Ammon's horn (tissue), 1 donor: Measurements from ENCODE around the gene USE1.

Experiments
- DNase-seq: peaks from one replicate; pipeline ENCODE4 v3.0.0-alpha.2; 2016; ENCODE audit warnings: low spot score

The USE1 gene

GRCh38 chr19:17205237-17206140 lies 9.7 kb upstream of the USE1 start:
- DNase-seq, result peak; percentile 52

DNA sequence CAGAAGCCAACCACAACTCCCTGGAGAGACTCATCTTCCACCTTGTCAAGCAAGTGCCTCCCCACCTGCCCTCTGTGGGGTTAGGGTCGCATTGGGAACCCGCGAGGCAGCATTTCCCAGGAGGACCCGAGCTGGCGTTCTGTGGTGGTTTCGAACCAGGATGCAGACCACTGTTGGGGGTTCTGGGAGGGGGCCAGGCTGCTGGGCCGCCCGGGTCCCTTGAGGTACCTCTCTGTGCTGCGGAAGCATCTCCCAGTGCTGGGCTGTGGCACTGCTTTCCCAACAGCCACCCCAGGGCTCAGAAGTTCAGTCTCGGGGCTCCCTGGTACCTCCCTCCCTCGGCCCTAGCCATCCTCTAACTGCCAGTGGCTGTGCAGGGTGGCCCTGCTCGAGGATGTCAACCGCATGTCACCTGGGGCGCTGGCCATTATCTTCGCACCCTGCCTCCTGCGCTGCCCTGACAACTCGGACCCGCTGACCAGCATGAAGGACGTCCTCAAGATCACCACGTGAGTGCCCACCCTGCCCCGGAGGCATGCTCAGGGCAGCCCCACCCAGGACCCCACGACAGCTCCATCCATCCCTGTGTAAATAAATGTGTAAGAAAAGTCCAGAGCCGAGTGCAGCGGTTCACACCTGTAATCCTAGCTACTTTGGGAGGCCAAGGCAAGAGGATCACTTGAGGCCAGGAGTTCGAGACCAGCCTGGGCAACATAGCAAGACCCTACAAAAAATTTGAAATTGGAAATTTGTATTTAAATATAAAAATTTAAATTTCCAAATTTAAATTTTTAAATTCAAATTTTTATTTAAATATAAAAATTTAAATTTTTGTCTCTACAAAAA lies 8.2 kb upstream of the USE1 start:
- no peak for DNase-seq

DNA sequence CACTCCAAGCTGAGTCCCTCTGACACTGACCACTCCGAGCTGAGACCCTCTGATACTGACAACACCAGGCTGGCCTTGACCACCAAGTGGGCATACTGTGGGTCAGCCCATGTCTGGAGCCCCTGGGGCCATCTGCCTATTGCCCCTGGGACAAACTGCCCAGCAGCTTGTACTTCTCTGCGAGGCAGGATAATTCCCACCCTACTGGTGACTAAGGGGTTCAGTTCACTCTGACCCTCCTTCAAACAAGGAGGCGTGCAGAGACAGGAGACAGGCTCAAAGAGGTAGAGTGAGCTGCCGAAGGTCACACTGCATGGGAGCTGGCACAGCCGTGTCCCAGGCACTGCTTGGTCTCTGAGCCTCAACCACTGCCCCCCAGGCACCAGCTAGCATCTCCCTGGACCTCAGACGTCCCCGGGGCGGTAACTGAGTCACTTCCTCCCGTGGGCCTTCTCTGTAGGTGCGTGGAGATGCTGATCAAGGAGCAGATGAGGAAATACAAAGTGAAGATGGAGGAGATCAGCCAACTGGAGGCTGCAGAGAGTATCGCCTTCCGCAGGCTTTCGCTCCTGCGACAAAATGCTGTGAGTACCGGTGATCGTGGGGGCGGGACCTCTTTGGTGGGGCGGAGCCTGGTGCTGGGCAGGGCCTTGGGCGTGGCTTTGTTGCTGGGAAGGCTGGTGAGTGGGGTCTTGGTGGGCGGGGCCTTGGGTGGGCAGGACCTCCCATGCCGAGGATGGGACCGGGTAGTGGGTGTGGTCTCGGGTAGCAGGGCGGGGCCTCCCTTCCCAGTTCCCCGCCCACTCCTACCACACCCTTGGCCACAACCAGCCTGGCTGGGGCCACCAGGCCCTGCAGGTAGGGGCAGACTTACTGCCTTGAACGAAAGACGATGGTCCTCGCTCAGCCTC lies 5.8 kb upstream of the USE1 start:
- DNase-seq, result no peak

GRCh38 chr19:17210296-17210695 lies 4.9 kb upstream of the USE1 start:
- no peak for DNase-seq

DNA sequence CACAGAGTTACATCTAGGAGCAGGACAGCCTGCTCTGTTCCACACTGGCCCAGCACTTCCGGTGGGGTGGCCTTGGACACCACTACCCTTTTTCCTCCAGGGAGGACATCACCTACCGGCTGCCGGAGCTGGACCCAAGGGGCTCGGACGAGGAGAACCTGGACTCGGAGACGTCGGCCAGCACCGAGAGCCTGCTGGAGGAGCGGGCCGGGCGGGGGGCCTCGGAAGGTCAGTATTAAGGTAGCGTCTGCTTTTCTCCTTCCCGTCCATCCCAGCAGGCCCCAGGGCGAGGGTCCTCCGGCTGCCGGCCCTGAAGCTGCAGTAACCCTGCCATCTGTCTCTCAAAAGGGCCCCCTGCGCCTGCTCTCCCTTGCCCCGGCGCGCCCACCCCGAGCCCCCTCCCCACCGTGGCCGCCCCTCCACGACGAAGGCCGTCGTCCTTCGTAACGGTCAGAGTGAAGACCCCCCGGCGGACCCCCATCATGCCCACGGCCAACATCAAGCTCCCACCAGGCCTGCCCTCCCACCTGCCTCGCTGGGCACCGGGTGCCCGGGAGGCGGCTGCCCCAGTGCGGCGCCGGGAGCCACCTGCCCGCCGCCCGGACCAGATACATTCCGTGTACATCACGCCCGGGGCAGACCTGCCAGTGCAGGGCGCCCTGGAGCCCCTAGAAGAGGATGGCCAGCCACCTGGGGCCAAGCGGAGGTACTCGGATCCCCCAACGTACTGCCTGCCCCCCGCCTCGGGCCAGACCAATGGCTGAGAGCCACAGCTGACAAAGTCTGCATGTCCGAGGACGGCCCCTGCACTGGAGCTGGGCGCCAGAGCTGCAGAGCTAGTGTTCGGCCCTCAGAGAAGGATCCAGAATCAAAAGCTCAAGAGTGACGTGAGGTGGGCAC lies 3.4 kb upstream of the USE1 start:
- DNase-seq, result no peak

GRCh38 chr19:17213334-17213733 lies 1.8 kb upstream of the USE1 start:
- no peak for DNase-seq

- no peak for DNase-seq
Measured at GRCh38 chr19:17214508-17215126, 540 bp upstream of the USE1 start.

DNA sequence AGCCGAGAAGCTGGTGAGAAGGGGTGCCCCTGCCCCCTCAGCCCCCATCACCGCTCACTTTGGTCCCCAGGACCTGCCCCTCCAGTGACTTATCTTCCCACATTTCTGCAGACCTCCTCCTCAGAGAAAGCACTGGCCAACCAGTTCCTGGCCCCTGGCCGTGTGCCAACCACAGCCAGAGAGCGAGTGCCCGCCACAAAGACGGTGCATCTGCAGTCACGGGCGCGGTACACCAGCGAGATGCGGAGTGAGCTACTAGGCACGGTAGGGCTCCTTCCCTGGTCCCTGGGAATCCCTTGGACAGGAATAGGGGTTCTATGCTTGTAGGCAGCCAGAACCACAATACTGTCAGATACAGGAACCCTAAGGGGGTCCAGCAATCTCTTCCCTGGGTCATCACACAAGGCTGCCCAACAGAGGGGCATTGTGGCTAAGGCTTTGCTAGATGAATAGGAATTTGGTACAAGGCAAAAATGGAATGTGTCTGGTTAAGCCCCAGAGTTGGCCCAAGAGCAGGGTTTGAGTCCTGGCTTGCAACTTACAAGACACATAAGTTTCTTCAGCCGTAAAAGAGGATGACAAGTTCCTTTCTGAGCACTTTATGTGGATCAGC lies 1.0 kb downstream of the USE1 start:
- DNase-seq, result no peak

DNA sequence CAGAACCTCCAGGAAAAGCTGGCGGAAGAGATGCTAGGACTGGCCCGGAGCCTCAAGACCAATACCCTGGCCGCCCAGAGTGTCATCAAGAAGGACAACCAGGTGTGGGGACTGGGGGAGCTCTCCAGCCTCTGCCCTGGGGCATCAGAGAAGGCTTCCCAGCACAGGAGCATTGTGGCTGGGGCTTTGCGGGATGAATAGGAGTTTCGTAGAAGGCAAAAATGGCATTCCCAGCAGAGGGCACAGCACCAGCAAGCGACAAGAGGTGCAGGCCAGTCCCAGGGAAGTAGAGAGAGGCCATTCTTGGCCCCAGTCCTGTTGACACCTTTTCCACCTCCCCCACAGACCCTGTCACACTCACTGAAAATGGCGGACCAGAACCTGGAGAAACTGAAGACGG lies 4.1 kb downstream of the USE1 start:
- DNase-seq, result no peak

DNA sequence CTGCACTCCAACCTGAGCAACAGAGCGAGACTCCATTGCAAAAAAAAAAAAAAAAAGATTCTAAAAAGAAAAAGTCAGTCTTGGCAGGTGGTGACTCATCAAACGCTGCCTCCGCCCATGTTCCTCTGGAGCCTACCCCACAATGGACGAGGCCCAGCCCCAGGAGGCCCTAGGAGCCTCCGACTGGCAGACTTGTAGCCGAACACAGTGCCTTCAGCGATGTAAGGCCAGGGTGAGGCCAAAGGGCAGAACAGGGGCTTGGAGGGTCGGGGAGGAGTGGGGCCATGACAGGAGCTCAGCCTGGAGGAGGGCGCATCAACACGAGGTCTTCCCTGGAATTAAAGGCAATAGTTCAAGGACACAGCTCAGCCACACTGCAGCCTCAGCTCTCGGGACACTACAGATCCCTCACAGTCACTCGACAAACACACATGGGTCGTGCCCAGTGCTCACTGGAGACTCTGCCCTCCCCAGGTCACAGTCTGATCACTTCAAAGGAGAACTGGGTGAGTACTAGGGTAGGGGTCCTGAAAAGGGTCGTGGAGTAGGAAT lies 5.1 kb downstream of the USE1 start:
- no peak for DNase-seq

DNA sequence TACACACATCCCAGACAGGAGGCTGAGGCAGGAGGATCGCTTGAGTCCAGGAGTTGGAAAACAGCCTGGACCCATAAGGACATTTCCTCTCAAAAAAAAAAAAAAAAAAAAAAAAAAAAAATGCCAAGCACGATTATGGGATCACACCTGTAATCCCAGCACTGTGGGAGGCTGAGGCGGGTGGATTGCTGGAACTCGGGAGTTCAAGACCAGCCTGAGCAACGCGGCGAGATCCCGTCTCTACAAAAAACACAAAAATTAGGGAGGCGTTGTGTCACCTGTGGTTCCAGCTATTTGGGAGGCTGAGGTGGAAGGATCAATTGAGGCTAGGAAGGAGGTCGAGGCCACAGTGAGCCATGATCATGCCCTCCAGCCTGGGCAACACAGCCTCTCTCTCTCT lies 9.9 kb downstream of the USE1 start:
- no peak for DNase-seq

DNA sequence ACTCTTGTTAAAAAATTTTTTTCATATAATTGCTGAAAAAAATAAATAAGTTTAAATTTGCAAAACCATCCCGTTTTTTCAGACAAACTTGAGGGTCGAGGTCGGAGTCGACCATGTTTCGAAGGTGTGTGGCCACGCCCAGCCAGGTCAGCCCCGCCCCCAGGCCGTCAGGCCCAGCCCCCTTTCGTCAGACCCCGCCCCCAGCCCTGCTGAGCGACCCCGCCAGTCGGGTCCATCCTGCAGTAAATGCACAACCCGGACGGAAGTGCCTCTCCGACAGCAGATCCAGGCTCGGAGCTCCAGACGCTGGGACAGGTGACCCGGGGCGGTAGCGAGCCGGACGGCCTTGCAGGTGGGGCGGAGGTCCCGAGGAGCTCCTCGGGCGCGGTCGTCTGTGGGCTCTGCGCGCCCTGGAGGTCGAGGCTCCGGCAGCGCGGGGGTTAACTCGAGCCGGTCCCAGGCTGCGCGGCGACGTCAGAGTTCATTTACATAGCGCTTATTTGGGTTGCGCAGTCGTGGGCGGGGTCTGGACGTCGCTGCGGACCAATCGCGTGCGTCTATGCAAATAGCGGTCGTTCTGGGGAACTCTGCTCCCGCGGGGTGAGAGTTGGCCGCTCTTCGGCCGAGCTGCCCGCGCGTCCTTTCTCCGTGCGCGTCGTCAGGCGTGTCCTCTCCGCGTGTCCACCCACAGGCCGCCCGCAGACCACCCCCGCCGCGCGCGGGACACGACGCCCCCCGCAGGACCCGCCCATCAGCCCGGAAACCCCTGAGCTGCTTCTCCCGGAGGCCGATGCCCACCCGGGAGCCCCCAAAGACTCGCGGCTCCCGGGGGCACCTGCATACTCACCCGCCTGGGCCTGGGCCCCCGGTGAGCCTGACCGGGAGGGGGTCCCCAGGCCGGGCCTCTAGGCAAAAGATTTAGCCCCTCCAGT lies 11.1 kb downstream of the USE1 start, which contains the start of gene OCEL1:
TSS of gene OCEL1 (plus strand) at position 225 of the 932 bp plus-strand sequence. CDS start at position 247, 22 bp downstream.
- peak; percentile 100 for DNase-seq

- DNase-seq, result no peak
Measured at GRCh38 chr19:17227798-17228367, 12.7 kb downstream of the USE1 start.

GRCh38 chr19:17229890-17230289 lies 14.7 kb downstream of the USE1 start:
- DNase-seq, result no peak

GRCh38 chr19:17232258-17232657 lies 17.1 kb downstream of the USE1 start:
- DNase-seq, result no peak

GRCh38 chr19:17234911-17235299 lies 19.7 kb downstream of the USE1 start:
- no peak for DNase-seq

DNA sequence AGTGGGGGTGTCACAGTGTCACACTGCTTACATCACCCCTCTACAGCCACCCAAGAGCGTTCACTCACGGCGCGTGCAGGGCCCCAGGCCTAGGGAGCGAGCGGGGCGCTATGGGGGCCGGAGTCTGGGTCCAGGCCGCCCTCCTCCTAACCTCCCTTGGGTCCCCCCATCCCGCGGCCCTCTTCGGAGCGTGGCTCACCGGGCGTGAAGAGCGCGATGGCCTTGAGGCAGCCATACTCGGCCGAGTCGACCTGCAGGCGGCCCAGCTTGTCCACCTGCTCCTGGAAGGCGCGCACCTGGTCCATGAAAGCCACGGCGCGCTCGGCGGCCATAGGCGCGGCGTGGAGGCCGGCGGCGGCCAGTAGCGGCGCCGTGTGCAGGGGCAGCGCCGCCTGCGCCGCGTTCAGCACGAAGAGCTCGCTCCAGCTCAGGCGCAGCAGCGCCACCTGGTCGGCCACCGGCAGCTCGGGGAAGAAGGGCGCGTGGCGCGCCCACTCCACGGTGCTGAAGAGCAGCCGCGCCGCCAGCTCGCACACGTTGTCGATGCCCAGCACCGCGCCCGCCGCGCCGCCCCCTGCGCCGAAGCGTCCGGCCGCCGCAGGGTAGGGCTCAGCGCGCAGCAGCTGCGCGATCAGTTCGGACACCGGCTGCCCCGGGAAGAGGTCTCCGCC lies 20.3 kb downstream of the USE1 start:
- peak; percentile 84 for DNase-seq
